A549 (cell line): Measurements from ENCODE around the gene NDUFB1. TPM values are rescaled to one million over a fixed set of nuclear protein-coding genes. Genes with fewer than 3 reads are reported as not detected.
A peak's percentile ranks its signal among the peaks of the same experiment; 100 is the strongest.

Experiments used
- ATAC-seq, 2 experiments: fragments of 200-7000 bp in 1 of 2; fragments of >200 bp in 1 of 2; cut with Nextera tagmentation in 1 of 2; cut with Tn5 transposase in 1 of 2; 3 replicates each; pipeline versions ENCODE4 v1.8.0 to v1.9.1; 2018 to 2020; ENCODE audit warnings: mild to moderate bottlenecking in 1 of 2, moderate library complexity in 1 of 2
- CTCF ChIA-PET: fragments of 300-600 bp; sonication (Branson Sonifier 250); formaldehyde crosslinking; extraction: SDS; loops from one replicate; lab custom pipeline; 2021; ENCODE audit warnings: antibody characterized with exemption, inconsistent platforms; lab: Yijun Ruan, JAX
- POLR2A ChIA-PET: fragments of 350-600 bp; formaldehyde crosslinking; extraction: SDS; loops from one replicate; lab custom pipeline; 2021; ENCODE audit warnings: antibody characterized with exemption, inconsistent platforms; lab: Yijun Ruan, JAX
- DNase-seq, 2 experiments: peaks; one replicate each; pipeline versions ENCODE4 v3.0.0 to v3.0.0-alpha.2; 2011 to 2016; ENCODE audit warnings: low read depth in 1 of 2, low spot score in 1 of 2
- FAIRE-seq: peaks from 2 replicates; lab custom pipeline; 2011; peaks lifted over from hg19 to GRCh38; lab: Jason Lieb, UNC
- H3K27ac ChIP-seq, 2 experiments: fragments of >200 bp; sonication (Bioruptor Twin); formaldehyde crosslinking; 3 replicates each; pipeline ENCODE4 v1.5.1; 2016 to 2017
- H3K4me1 ChIP-seq: fragments of >200 bp; sonication (Bioruptor Twin); formaldehyde crosslinking; 3 replicates; pipeline ENCODE4 v1.6.1; 2016
- H3K4me2 ChIP-seq: fragments of >200 bp; sonication (Bioruptor Twin); formaldehyde crosslinking; 3 replicates; pipeline ENCODE4 v1.6.1; 2016
- H3K4me3 ChIP-seq: fragments of >200 bp; sonication (Bioruptor Twin); formaldehyde crosslinking; 3 replicates; pipeline ENCODE4 v1.5.1; 2016
- H3K9me3 ChIP-seq: fragments of >200 bp; sonication (Bioruptor Twin); formaldehyde crosslinking; 3 replicates; pipeline ENCODE4 v1.6.1; 2016
- CBX2 ChIP-seq: fragments of 200-600 bp; sonication (generic); IDR thresholded peaks from 2 replicates; pipeline ENCODE4 v1.6.1; 2016; ENCODE audit warnings: low read depth, mild to moderate bottlenecking, borderline replicate concordance
- CBX8 ChIP-seq: fragments of 200-600 bp; sonication (generic); IDR thresholded peaks from 2 replicates; pipeline ENCODE4 v1.6.1; 2016
- CTCF ChIP-seq: fragments of >200 bp; sonication (Bioruptor Twin); formaldehyde crosslinking; IDR thresholded peaks from 3 replicates; pipeline ENCODE4 v1.5.1; 2016
- EHF ChIP-seq: fragments of 250-450 bp; sonication (Bioruptor Pico); IDR thresholded peaks from 2 replicates; pipeline ENCODE4 v1.5.0; 2020; ENCODE audit warnings: mild to moderate bottlenecking
- EHMT2 ChIP-seq: fragments of 200-600 bp; sonication (generic); IDR thresholded peaks from 2 replicates; pipeline ENCODE4 v1.6.1; 2016; ENCODE audit warnings: antibody characterized with exemption, low read depth, mild to moderate bottlenecking, moderate library complexity
- HES2 ChIP-seq: fragments of >200 bp; sonication (Bioruptor Twin); formaldehyde crosslinking; IDR thresholded peaks from 2 replicates; pipeline ENCODE4 v1.6.1; 2016
- HOXB5 ChIP-seq: fragments of 250-450 bp; sonication (Bioruptor Pico); IDR thresholded peaks from 2 replicates; pipeline ENCODE4 v1.5.0; 2020; ENCODE audit warnings: mild to moderate bottlenecking, moderate library complexity
- JUN ChIP-seq, 2 experiments: fragments of >200 bp; sonication (Bioruptor Twin); formaldehyde crosslinking; IDR thresholded peaks; 2 replicates in 1 of 2; 3 replicates in 1 of 2; pipeline ENCODE4 v1.6.1; 2016 to 2017
- JUNB ChIP-seq: fragments of >200 bp; sonication (Bioruptor Twin); formaldehyde crosslinking; IDR thresholded peaks from 2 replicates; pipeline ENCODE4 v1.6.1; 2016
- KDM1A ChIP-seq: fragments of 200-600 bp; sonication (generic); IDR thresholded peaks from 2 replicates; pipeline ENCODE4 v1.6.1; 2016; ENCODE audit warnings: low read depth, mild to moderate bottlenecking
- KDM5A ChIP-seq: fragments of 200-600 bp; sonication (generic); IDR thresholded peaks from 2 replicates; pipeline ENCODE4 v1.6.1; 2016; ENCODE audit warnings: antibody characterized with exemption, mild to moderate bottlenecking
- MAFK ChIP-seq: fragments of 450-650 bp; IDR thresholded peaks from 2 replicates; pipeline ENCODE4 v1.6.1; 2014; ENCODE audit not compliant: partially characterized antibody
- NFE2L2 ChIP-seq: fragments of 150-350 bp; conservative IDR thresholded peaks from 2 replicates; pipeline ENCODE4 v1.6.1; 2014; ENCODE audit warnings: low read length
- PHF8 ChIP-seq: fragments of 200-600 bp; sonication (generic); IDR thresholded peaks from 2 replicates; pipeline ENCODE4 v1.6.1; 2016; ENCODE audit warnings: low read depth, mild to moderate bottlenecking, antibody characterized with exemption, moderate library complexity, borderline replicate concordance
- POLR2AphosphoS2 ChIP-seq: conservative IDR thresholded peaks from 2 replicates; pipeline ENCODE4 v1.6.1; 2012; ENCODE audit warnings: low read length, improper control_type of control experiment, inconsistent platforms
- RAD21 ChIP-seq, 2 experiments: fragments of >200 bp in 1 of 2; sonication (Bioruptor Twin) in 1 of 2; formaldehyde crosslinking in 1 of 2; IDR thresholded peaks in 1 of 2; conservative IDR thresholded peaks in 1 of 2; 2 replicates in 1 of 2; 3 replicates in 1 of 2; pipeline ENCODE4 v1.6.1; 2012 to 2018; ENCODE audit warnings: inconsistent platforms in 1 of 2
- RNF2 ChIP-seq: fragments of 200-600 bp; sonication (generic); IDR thresholded peaks from 2 replicates; pipeline ENCODE4 v1.6.1; 2016; ENCODE audit warnings: low read depth, mild to moderate bottlenecking, antibody characterized with exemption, moderate library complexity, borderline replicate concordance
- SMC3 ChIP-seq: fragments of >200 bp; sonication (Bioruptor Twin); formaldehyde crosslinking; IDR thresholded peaks from 3 replicates; pipeline ENCODE4 v1.6.1; 2018; ENCODE audit warnings: inconsistent platforms
- SREBF2 ChIP-seq: fragments of 450-650 bp; IDR thresholded peaks from 2 replicates; pipeline ENCODE4 v1.6.1; 2014; ENCODE audit warnings: mild to moderate bottlenecking, moderate library complexity
- ZC3H11A ChIP-seq: fragments of 450-650 bp; IDR thresholded peaks from 2 replicates; pipeline ENCODE4 v1.6.1; 2014; ENCODE audit warnings: antibody characterized with exemption, mild to moderate bottlenecking
- WGBS: methylation state at CpG from one replicate; pipeline ENCODE4 v1.1.6; 2017; ENCODE audit errors: missing lambda C conversion rate; 5-methylcytosine and 5-hydroxymethylcytosine counted together
- polyA plus RNA-seq, 4 experiments: library from polyadenylated mRNA; depleted of rRNA in 3 of 4; stranded (reverse); fragments of >200 nt; fragmentation: RNase III in 1 of 4; extraction: RNeasy Plus Mini Kit Qiagen cat#74134 plus additional on column Dnase treatment in 1 of 4; gene quantifications; 2 replicates in 3 of 4; 3 replicates in 1 of 4; pipeline ENCODE4 v1.2.3, GENCODE V29; 2011 to 2017
- TF ChIP-seq, protein P1 (sequence below): fragments of 250-450 bp; sonication (Bioruptor Pico); IDR thresholded peaks from 2 replicates; pipeline ENCODE4 v1.5.0; 2021; ENCODE audit warnings: mild to moderate bottlenecking, moderate library complexity, borderline replicate concordance
- TF ChIP-seq, protein P2 (sequence below): IDR thresholded peaks from 2 replicates; pipeline ENCODE4 v1.6.1; 2012
- TF ChIP-seq, protein P3 (sequence below): IDR thresholded peaks from 2 replicates; pipeline ENCODE4 v1.6.1; 2012

The NDUFB1 gene
- polyA plus RNA-seq, 2 of the 4 experiments (the other 2 are of a cell fraction), result 596 to 704 TPM

- Histone ChIP-seq H3K4me2 (no peak overlapping the region), H3K4me1 (0 out of 3 replicates have a peak, but pooled peaks cover 5% of the 10 kb centered on the region), H3K9me3 (no peaks in the 10 kb centered on the region), H3K27ac (no peak overlapping the region), H3K4me3 (no peak overlapping the region)
- FAIRE-seq, result no peak
- POLR2A ChIA-PET, result no interaction called here
- no peak for TF ChIP-seq CBX8
- no peak for TF ChIP-seq CBX2
- no peak for TF ChIP-seq PHF8
- no peak for TF ChIP-seq RNF2
- TF ChIP-seq, protein P1, sequence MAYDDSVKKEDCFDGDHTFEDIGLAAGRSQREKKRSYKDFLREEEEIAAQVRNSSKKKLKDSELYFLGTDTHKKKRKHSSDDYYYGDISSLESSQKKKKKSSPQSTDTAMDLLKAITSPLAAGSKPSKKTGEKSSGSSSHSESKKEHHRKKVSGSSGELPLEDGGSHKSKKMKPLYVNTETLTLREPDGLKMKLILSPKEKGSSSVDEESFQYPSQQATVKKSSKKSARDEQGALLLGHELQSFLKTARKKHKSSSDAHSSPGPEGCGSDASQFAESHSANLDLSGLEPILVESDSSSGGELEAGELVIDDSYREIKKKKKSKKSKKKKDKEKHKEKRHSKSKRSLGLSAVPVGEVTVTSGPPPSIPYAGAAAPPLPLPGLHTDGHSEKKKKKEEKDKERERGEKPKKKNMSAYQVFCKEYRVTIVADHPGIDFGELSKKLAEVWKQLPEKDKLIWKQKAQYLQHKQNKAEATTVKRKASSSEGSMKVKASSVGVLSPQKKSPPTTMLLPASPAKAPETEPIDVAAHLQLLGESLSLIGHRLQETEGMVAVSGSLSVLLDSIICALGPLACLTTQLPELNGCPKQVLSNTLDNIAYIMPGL (CRISPR knock-in tag), result no peak
- no peak for TF ChIP-seq HOXB5 (CRISPR knock-in tag)
- no peak for TF ChIP-seq JUNB
- TF ChIP-seq MAFK, result no peak
- TF ChIP-seq EHF (CRISPR knock-in tag), result no peak
- no peak for TF ChIP-seq NFE2L2
- TF ChIP-seq HES2, result no peak
- no peak for TF ChIP-seq ZC3H11A
- TF ChIP-seq, protein P2, sequence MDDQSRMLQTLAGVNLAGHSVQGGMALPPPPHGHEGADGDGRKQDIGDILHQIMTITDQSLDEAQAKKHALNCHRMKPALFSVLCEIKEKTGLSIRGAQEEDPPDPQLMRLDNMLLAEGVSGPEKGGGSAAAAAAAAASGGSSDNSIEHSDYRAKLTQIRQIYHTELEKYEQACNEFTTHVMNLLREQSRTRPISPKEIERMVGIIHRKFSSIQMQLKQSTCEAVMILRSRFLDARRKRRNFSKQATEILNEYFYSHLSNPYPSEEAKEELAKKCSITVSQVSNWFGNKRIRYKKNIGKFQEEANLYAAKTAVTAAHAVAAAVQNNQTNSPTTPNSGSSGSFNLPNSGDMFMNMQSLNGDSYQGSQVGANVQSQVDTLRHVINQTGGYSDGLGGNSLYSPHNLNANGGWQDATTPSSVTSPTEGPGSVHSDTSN, result no peak
- TF ChIP-seq SREBF2, result no peak
- CTCF ChIA-PET, result interaction anchor here (0.8 kb wide), 1 partner anchor 9 kb away, joined by 4 read pairs; no protein-coding TSS in a partner anchor
- no peak for ATAC-seq
- no peak for DNase-seq
- 84% methylated on average over 4 of the region's 4 CpGs for WGBS
Observed at GRCh38 chr14:92143309-92143708, 21.8 kb upstream of the NDUFB1 start.

- Histone ChIP-seq H3K9me3 (no peaks in the 10 kb centered on the region), H3K27ac (no peak overlapping the region)
- 67% methylated on average over 1 of the region's 1 CpG for whole genome bisulfite sequencing
- POLR2A ChIA-PET, result interaction anchor here (1.4 kb wide), 1 partner anchor 13 kb away, joined by 3 read pairs; the partner anchor contains the start of genes CPSF2 and NDUFB1
- FAIRE-seq, result peak; percentile 97
- TF ChIP-seq CTCF (peak; percentile 75), RAD21 (conservative IDR thresholded peaks at IDR 0.05 in 1 of 2, IDR thresholded peaks at IDR 0.05 in 1 of 2) (peak; percentile 70), SMC3 (peak; percentile 68), POLR2AphosphoS2 (no peak)
- TF ChIP-seq, all 56 proteins: peak for 3
- CTCF ChIA-PET, result interaction anchor here (0.5 to 4.7 kb wide), 36 partner anchors 9 to 651 kb away, joined by 3 to 32 read pairs (median 4); partner anchors contain the start of genes CPSF2 and NDUFB1
- DNase-seq, result peak; percentile 11 to 59
- peak; percentile 56 to 66; a peak in 4 of 6 replicates for ATAC-seq
- Histone ChIP-seq H3K4me2 (no peak overlapping the region), H3K4me3 (no peak overlapping the region), H3K4me1 (no peaks in the 10 kb centered on the region)
Observed at GRCh38 chr14:92135269-92135668, 13.8 kb upstream of the NDUFB1 start.

GRCh38 chr14:92134456-92134855, 12.9 kb upstream of the NDUFB1 start:
- FAIRE-seq (no peak), DNase-seq (no peak), ATAC-seq (no peak)
- CTCF ChIA-PET, result interaction anchor here (0.5 to 4.7 kb wide), 20 partner anchors 9 to 646 kb away, joined by 3 to 32 read pairs (median 6); partner anchors contain the start of genes ATXN3, CPSF2 and NDUFB1
- no peak overlapping the region for H3K27ac ChIP-seq
- H3K4me1 ChIP-seq, result no peaks in the 10 kb centered on the region
- H3K4me3 ChIP-seq, result no peak overlapping the region
- POLR2A ChIA-PET, result interaction anchor here (1.4 kb wide), 1 partner anchor 13 kb away, joined by 3 read pairs; the partner anchor contains the start of genes CPSF2 and NDUFB1
- no peaks in the 10 kb centered on the region for H3K9me3 ChIP-seq
- TF ChIP-seq JUN (IDR thresholded peaks at IDR 0.05), result no peak
- TF ChIP-seq, protein P3, sequence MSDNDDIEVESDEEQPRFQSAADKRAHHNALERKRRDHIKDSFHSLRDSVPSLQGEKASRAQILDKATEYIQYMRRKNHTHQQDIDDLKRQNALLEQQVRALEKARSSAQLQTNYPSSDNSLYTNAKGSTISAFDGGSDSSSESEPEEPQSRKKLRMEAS, result no peak
- TF ChIP-seq, protein P1 (CRISPR knock-in tag), result no peak
- TF ChIP-seq POLR2AphosphoS2, result no peak
- TF ChIP-seq KDM1A, result no peak
- no peak for TF ChIP-seq EHMT2
- TF ChIP-seq KDM5A, result no peak
- WGBS, result 71% methylated on average over 1 of the region's 1 CpG
- H3K4me2 ChIP-seq, result no peak overlapping the region
